ENCODE results near the gene HES5.

GRCh38 chr1:2529784-2530512 is at the start of gene HES5:
- TF ChIP-seq POLR2A (IDR thresholded peaks at IDR 0.05; ENCODE audit: low read depth, low read length) = no peak
- TF ChIP-seq SMC3 (IDR thresholded peaks at IDR 0.05; ENCODE audit: borderline replicate concordance, low read length) = no peak
- TF ChIP-seq ZBTB40 (IDR thresholded peaks at IDR 0.05; ENCODE audit: borderline replicate concordance) = no peak
- no peak for TF ChIP-seq MAX (IDR thresholded peaks at IDR 0.05; ENCODE audit: low read depth, low read length)
